ENCODE measurements around the gene MPC1L.

DNA sequence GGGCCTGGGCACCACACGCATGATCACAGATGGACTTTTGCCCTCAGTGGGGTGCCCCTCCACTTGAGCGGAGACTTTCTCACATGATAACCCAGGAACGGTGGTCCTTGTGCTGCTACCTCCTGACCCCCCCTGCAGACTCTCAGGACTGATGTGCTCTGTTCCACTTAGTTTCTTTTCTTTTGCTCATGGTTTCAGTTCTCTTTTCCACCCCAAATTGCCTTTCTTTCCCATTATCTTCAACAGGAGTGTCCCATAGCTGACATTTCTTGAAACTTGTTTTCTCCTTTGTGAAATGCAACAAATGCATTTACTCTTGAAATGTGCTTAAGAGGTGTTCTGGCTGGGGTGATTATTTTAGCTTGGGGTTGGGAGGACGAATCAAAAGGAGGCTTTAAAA is 9.0 kb downstream of the MPC1L start:
- TF ChIP-seq, protein P1, sequence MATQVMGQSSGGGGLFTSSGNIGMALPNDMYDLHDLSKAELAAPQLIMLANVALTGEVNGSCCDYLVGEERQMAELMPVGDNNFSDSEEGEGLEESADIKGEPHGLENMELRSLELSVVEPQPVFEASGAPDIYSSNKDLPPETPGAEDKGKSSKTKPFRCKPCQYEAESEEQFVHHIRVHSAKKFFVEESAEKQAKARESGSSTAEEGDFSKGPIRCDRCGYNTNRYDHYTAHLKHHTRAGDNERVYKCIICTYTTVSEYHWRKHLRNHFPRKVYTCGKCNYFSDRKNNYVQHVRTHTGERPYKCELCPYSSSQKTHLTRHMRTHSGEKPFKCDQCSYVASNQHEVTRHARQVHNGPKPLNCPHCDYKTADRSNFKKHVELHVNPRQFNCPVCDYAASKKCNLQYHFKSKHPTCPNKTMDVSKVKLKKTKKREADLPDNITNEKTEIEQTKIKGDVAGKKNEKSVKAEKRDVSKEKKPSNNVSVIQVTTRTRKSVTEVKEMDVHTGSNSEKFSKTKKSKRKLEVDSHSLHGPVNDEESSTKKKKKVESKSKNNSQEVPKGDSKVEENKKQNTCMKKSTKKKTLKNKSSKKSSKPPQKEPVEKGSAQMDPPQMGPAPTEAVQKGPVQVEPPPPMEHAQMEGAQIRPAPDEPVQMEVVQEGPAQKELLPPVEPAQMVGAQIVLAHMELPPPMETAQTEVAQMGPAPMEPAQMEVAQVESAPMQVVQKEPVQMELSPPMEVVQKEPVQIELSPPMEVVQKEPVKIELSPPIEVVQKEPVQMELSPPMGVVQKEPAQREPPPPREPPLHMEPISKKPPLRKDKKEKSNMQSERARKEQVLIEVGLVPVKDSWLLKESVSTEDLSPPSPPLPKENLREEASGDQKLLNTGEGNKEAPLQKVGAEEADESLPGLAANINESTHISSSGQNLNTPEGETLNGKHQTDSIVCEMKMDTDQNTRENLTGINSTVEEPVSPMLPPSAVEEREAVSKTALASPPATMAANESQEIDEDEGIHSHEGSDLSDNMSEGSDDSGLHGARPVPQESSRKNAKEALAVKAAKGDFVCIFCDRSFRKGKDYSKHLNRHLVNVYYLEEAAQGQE (IDR thresholded peaks at IDR 0.05; ENCODE audit: insufficient read depth in 1 of 2, low read depth in 2 of 2, low read length in 2 of 2): no peak
- no peak for TF ChIP-seq POLR2AphosphoS5 (IDR thresholded peaks at IDR 0.05; ENCODE audit: low read depth, low read length)
- TF ChIP-seq SIN3A (IDR thresholded peaks at IDR 0.05; ENCODE audit: borderline replicate concordance, insufficient read depth, low read length): no peak
- TF ChIP-seq TAF1 (IDR thresholded peaks at IDR 0.05; ENCODE audit: borderline replicate concordance, insufficient read depth, low read length): no peak
